Islet of Langerhans (tissue), 1 donor: ENCODE data around the gene PRELP.

Experiments
- FAIRE-seq: peaks from one replicate; lab custom pipeline; 2011; peaks lifted over from hg19 to GRCh38; lab: Jason Lieb, UNC

Gene PRELP

GRCh38 chr1:203526130-203526529 is 50.5 kb downstream of the PRELP start:
- FAIRE-seq: no peak

- no peak for FAIRE-seq
These were observed 51.0 kb downstream of the PRELP start for GRCh38 chr1:203526572-203526971.

GRCh38 chr1:203527013-203527412 is 51.4 kb downstream of the PRELP start:
- no peak for FAIRE-seq

- no peak for FAIRE-seq
These were observed 52.5 kb downstream of the PRELP start for GRCh38 chr1:203528063-203528462.

GRCh38 chr1:203528976-203529835 is 53.6 kb downstream of the PRELP start:
- FAIRE-seq: no peak

- no peak for FAIRE-seq
These were observed 55.5 kb downstream of the PRELP start for GRCh38 chr1:203531063-203531462.

- no peak for FAIRE-seq
These were observed 58.4 kb downstream of the PRELP start for GRCh38 chr1:203534012-203534411.

GRCh38 chr1:203534526-203534925 is 58.9 kb downstream of the PRELP start:
- no peak for FAIRE-seq

GRCh38 chr1:203536575-203536974 is 61.0 kb downstream of the PRELP start:
- no peak for FAIRE-seq

GRCh38 chr1:203536980-203537455 is 61.4 kb downstream of the PRELP start:
- FAIRE-seq: no peak

- no peak for FAIRE-seq
These were observed 62.3 kb downstream of the PRELP start for GRCh38 chr1:203537806-203538464.

- no peak for FAIRE-seq
These were observed 63.1 kb downstream of the PRELP start for GRCh38 chr1:203538726-203539125.

GRCh38 chr1:203539831-203540546 is 64.4 kb downstream of the PRELP start:
- no peak for FAIRE-seq
